Hematopoietic multipotent progenitor cell treated with erythropoietin and hydrocortisone succinate and interleukin-3 and kit ligand, for 15 days (in vitro differentiated cells): ENCODE data around the gene CPSF4L.

ENCODE experiments used
- DNase-seq: peaks from one replicate; pipeline ENCODE4 v3.0.0-alpha.2; 2015; ENCODE audit warnings: low spot score

CPSF4L gene

GRCh38 chr17:73289549-73290254 lies 28.0 kb upstream of the CPSF4L start:
- no peak for DNase-seq

GRCh38 chr17:73288534-73289302 lies 27.0 kb upstream of the CPSF4L start:
- DNase-seq = no peak

GRCh38 chr17:73286863-73287296 lies 25.2 kb upstream of the CPSF4L start:
- no peak for DNase-seq

- no peak for DNase-seq
Measured at GRCh38 chr17:73285916-73286862, 24.5 kb upstream of the CPSF4L start.

- DNase-seq = no peak
Measured at GRCh38 chr17:73285603-73285908, 23.9 kb upstream of the CPSF4L start.

GRCh38 chr17:73284906-73285602 lies 23.4 kb upstream of the CPSF4L start:
- DNase-seq = no peak

- no peak for DNase-seq
Measured at GRCh38 chr17:73284354-73284753, 22.7 kb upstream of the CPSF4L start.

GRCh38 chr17:73283841-73284282 lies 22.2 kb upstream of the CPSF4L start:
- DNase-seq = no peak

- no peak for DNase-seq
Measured at GRCh38 chr17:73283250-73283649, 21.6 kb upstream of the CPSF4L start.

- DNase-seq = no peak
Measured at GRCh38 chr17:73282629-73283028, 20.9 kb upstream of the CPSF4L start.

- DNase-seq = no peak
Measured at GRCh38 chr17:73281928-73282327, 20.2 kb upstream of the CPSF4L start.

- DNase-seq = no peak
Measured at GRCh38 chr17:73280191-73280590, 18.5 kb upstream of the CPSF4L start.

GRCh38 chr17:73279704-73280103 lies 18.0 kb upstream of the CPSF4L start:
- DNase-seq = no peak

GRCh38 chr17:73278465-73279453 lies 17.1 kb upstream of the CPSF4L start:
- DNase-seq = no peak

- DNase-seq = no peak
Measured at GRCh38 chr17:73278049-73278464, 16.4 kb upstream of the CPSF4L start.

GRCh38 chr17:73274490-73274889 lies 12.8 kb upstream of the CPSF4L start:
- no peak for DNase-seq

- no peak for DNase-seq
Measured at GRCh38 chr17:73272906-73273218, 11.2 kb upstream of the CPSF4L start.

GRCh38 chr17:73271072-73271471 lies 9.4 kb upstream of the CPSF4L start:
- no peak for DNase-seq

GRCh38 chr17:73269791-73270190 lies 8.1 kb upstream of the CPSF4L start:
- DNase-seq = no peak

- DNase-seq = no peak
Measured at GRCh38 chr17:73269329-73269615, 7.6 kb upstream of the CPSF4L start.
